Mesenteric fat pad (tissue), 1 donor: ENCODE data around the gene WFIKKN2. TPM values are rescaled to one million over a fixed set of nuclear protein-coding genes. Genes with fewer than 3 reads are reported as not detected.

Experiments used
- DNase-seq: peaks from one replicate; pipeline ENCODE4 v3.0.0-alpha.2; 2020; ENCODE audit warnings: low spot score
- total RNA-seq: library from RNA; stranded (reverse); fragmentation: NEBNext Ultra II Directional; extraction: Animal tissue kit (Norgen Biotek cat#: 25700); gene quantifications from one replicate; pipeline ENCODE4 v1.2.1, GENCODE V29; 2021
- donor health status: DM: yes; HTN: yes; CAD: no.

The WFIKKN2 gene
- total RNA-seq, 1 donor from 2014 or later, result 0.16 TPM

- DNase-seq, result peak; percentile 77
Measured at GRCh38 chr17:50833510-50834428, 1.6 kb upstream of the WFIKKN2 start.

GRCh38 chr17:50834429-50835300 lies 721 bp upstream of the WFIKKN2 start:
- no peak for DNase-seq

GRCh38 chr17:50836826-50837225 lies 1.4 kb downstream of the WFIKKN2 start:
- no peak for DNase-seq

GRCh38 chr17:50837286-50837979 lies 2.0 kb downstream of the WFIKKN2 start:
- DNase-seq, result no peak

- no peak for DNase-seq
Measured at GRCh38 chr17:50837980-50838954, 2.9 kb downstream of the WFIKKN2 start.

GRCh38 chr17:50839591-50840310 lies 4.4 kb downstream of the WFIKKN2 start:
- DNase-seq, result no peak

- DNase-seq, result no peak
Measured at GRCh38 chr17:50840311-50840851, 5.0 kb downstream of the WFIKKN2 start.

- DNase-seq, result no peak
Measured at GRCh38 chr17:50841277-50841948, 6.0 kb downstream of the WFIKKN2 start.

- no peak for DNase-seq
Measured at GRCh38 chr17:50841949-50842354, 6.6 kb downstream of the WFIKKN2 start.

GRCh38 chr17:50842506-50843149 lies 7.2 kb downstream of the WFIKKN2 start:
- DNase-seq, result no peak

- no peak for DNase-seq
Measured at GRCh38 chr17:50843150-50843905, 7.9 kb downstream of the WFIKKN2 start.

GRCh38 chr17:50844117-50844700 lies 8.8 kb downstream of the WFIKKN2 start:
- DNase-seq, result no peak

- DNase-seq, result no peak
Measured at GRCh38 chr17:50845240-50846147, 10.1 kb downstream of the WFIKKN2 start.

- DNase-seq, result no peak
Measured at GRCh38 chr17:50847566-50847965, 12.2 kb downstream of the WFIKKN2 start.

GRCh38 chr17:50848039-50848438 lies 12.7 kb downstream of the WFIKKN2 start:
- DNase-seq, result no peak

- DNase-seq, result no peak
Measured at GRCh38 chr17:50848711-50849110, 13.3 kb downstream of the WFIKKN2 start.
